SK-N-SH (cell line): ENCODE data around the gene SART1. TPM values are rescaled to one million over a fixed set of nuclear protein-coding genes. Genes with fewer than 3 reads are reported as not detected.

ENCODE experiments used
- CTCF ChIA-PET: fragments of 300-600, 350-600 bp; formaldehyde crosslinking; extraction: SDS; loops from one replicate; lab custom pipeline; 2021; lab: Yijun Ruan, JAX
- POLR2A ChIA-PET: fragments of 350-600 bp; sonication (Branson Sonifier 250); formaldehyde crosslinking; extraction: SDS; loops from one replicate; lab custom pipeline; 2020; ENCODE audit warnings: antibody characterized with exemption, inconsistent platforms; lab: Yijun Ruan, JAX
- DNase-seq: peaks from one replicate; pipeline ENCODE4 v3.0.0; 2012
- H2AFZ ChIP-seq: fragments of 200-600 bp; sonication (generic); 2 replicates; pipeline ENCODE4 v1.8.1; 2016; ENCODE audit warnings: antibody characterized with exemption, mild to moderate bottlenecking, low read depth
- H3F3A ChIP-seq: fragments of 200-600 bp; sonication (generic); replicated peaks from 2 replicates; pipeline ENCODE3; 2016; ENCODE audit warnings: antibody characterized with exemption, mild to moderate bottlenecking; ENCODE audit not compliant: insufficient read depth
- H3K27ac ChIP-seq, 2 experiments: fragments of 200-500 bp in 1 of 2; fragments of 200-600 bp in 1 of 2; sonication (Bioruptor generic) in 1 of 2; sonication (generic), shearing (Covaris generic) in 1 of 2; 2 replicates each; pipeline versions ENCODE4 v1.5.1 to v1.6.1; 2014 to 2016; ENCODE audit warnings: low read depth in 2 of 2, inconsistent platforms in 1 of 2, low read length in 1 of 2, mild to moderate bottlenecking in 1 of 2, mixed read lengths in 1 of 2
- H3K27me3 ChIP-seq: fragments of 200-600 bp; sonication (generic), shearing (Covaris generic); 2 replicates; pipeline ENCODE4 v1.6.1; 2016; ENCODE audit warnings: mixed run types; ENCODE audit not compliant: insufficient read depth
- H3K36me3 ChIP-seq, 2 experiments: fragments of 200-500 bp in 1 of 2; fragments of 200-600 bp in 1 of 2; sonication (Bioruptor generic) in 1 of 2; sonication (generic) in 1 of 2; replicated peaks in 1 of 2; 2 replicates each; pipeline versions ENCODE3 to v1.5.1; 2014 to 2016; ENCODE audit warnings: low read length in 1 of 2, mild to moderate bottlenecking in 1 of 2; ENCODE audit not compliant: insufficient read depth in 2 of 2, control insufficient read depth in 1 of 2
- H3K4me1 ChIP-seq, 2 experiments: fragments of 200-500 bp in 1 of 2; fragments of 200-600 bp in 1 of 2; sonication (Bioruptor generic) in 1 of 2; sonication (generic), shearing (Covaris generic) in 1 of 2; 2 replicates each; pipeline versions ENCODE4 v1.5.1 to v1.6.1; 2014 to 2016; ENCODE audit warnings: low read depth in 1 of 2, low read length in 1 of 2, mixed run types in 1 of 2; ENCODE audit not compliant: insufficient read depth in 2 of 2, control insufficient read depth in 1 of 2
- H3K4me2 ChIP-seq: fragments of 200-600 bp; sonication (generic), shearing (Covaris generic); 2 replicates; pipeline ENCODE4 v1.6.1; 2017; ENCODE audit warnings: mixed run types
- H3K4me3 ChIP-seq, 2 experiments: fragments of 200-500 bp in 1 of 2; fragments of 200-600 bp in 1 of 2; sonication (Bioruptor generic) in 1 of 2; sonication (generic), shearing (Covaris generic) in 1 of 2; 2 replicates each; pipeline versions ENCODE4 v1.5.1 to v1.8.1; 2014 to 2016; ENCODE audit warnings: low read depth in 2 of 2, inconsistent platforms in 1 of 2, low read length in 1 of 2, mild to moderate bottlenecking in 1 of 2, mixed read lengths in 1 of 2, moderate library complexity in 1 of 2
- H3K79me2 ChIP-seq: fragments of 200-600 bp; sonication (generic); 2 replicates; pipeline ENCODE4 v1.8.1; 2017; ENCODE audit warnings: mild to moderate bottlenecking; ENCODE audit not compliant: insufficient read depth
- H3K9ac ChIP-seq: fragments of 200-600 bp; sonication (generic); 2 replicates; pipeline ENCODE4 v1.6.1; 2017; ENCODE audit warnings: mixed run types
- H3K9me2 ChIP-seq: fragments of 200-600 bp; sonication (generic); 2 replicates; pipeline ENCODE4 v1.6.1; 2017; ENCODE audit warnings: mixed run types
- H3K9me3 ChIP-seq: fragments of 200-600 bp; sonication (generic); 2 replicates; pipeline ENCODE4 v1.6.1; 2017; ENCODE audit warnings: mixed run types, mild to moderate bottlenecking, moderate library complexity
- H4K20me1 ChIP-seq: fragments of 200-600 bp; sonication (generic); 2 replicates; pipeline ENCODE4 v1.6.1; 2017; ENCODE audit warnings: mild to moderate bottlenecking, mixed run types; ENCODE audit not compliant: insufficient read depth
- CHD2 ChIP-seq: fragments of 150-350 bp; IDR thresholded peaks from 2 replicates; pipeline ENCODE4 v1.6.1; 2018; ENCODE audit warnings: low read length; ENCODE audit not compliant: partially characterized antibody
- EP300 ChIP-seq, 2 experiments: IDR thresholded peaks; 2 replicates each; pipeline versions ENCODE4 v1.4.0 to v1.6.1; 2012; ENCODE audit warnings: borderline replicate concordance in 1 of 2, low read depth in 1 of 2, low read length in 1 of 2
- JUND ChIP-seq: IDR thresholded peaks from 2 replicates; pipeline ENCODE4 v1.4.0; 2012
- NFIC ChIP-seq: IDR thresholded peaks from 2 replicates; pipeline ENCODE4 v1.4.0; 2012; ENCODE audit warnings: borderline replicate concordance
- NRF1 ChIP-seq: IDR thresholded peaks from 2 replicates; pipeline ENCODE4 v1.6.1; 2012; ENCODE audit warnings: low read depth, mild to moderate bottlenecking, low read length
- POLR2AphosphoS5 ChIP-seq: IDR thresholded peaks from 2 replicates; pipeline ENCODE4 v1.6.1; 2012; ENCODE audit warnings: low read depth, low read length
- RAD21 ChIP-seq: IDR thresholded peaks from 2 replicates; pipeline ENCODE4 v1.6.1; 2012; ENCODE audit warnings: mild to moderate bottlenecking, low read length
- REST ChIP-seq: IDR thresholded peaks from 2 replicates; pipeline ENCODE4 v1.6.1; 2012; ENCODE audit warnings: mild to moderate bottlenecking, low read depth, low read length, moderate library complexity
- RFX5 ChIP-seq: IDR thresholded peaks from 2 replicates; pipeline ENCODE4 v1.6.1; 2012; ENCODE audit warnings: mild to moderate bottlenecking, improper control_type of control experiment, low read length
- SIN3A ChIP-seq: IDR thresholded peaks from 2 replicates; pipeline ENCODE4 v1.6.1; 2012; ENCODE audit warnings: low read depth, mild to moderate bottlenecking, low read length, moderate library complexity, borderline replicate concordance
- SMC3 ChIP-seq: IDR thresholded peaks from 2 replicates; pipeline ENCODE4 v1.6.1; 2012; ENCODE audit warnings: low read depth, low read length, improper control_type of control experiment
- USF2 ChIP-seq: fragments of 150-350 bp; IDR thresholded peaks from 2 replicates; pipeline ENCODE4 v1.6.1; 2017; ENCODE audit warnings: antibody characterized with exemption, low read length, low read depth, borderline replicate concordance
- YY1 ChIP-seq: IDR thresholded peaks from 2 replicates; pipeline ENCODE4 v1.4.0; 2012; ENCODE audit warnings: low read depth, mild to moderate bottlenecking
- WGBS: methylation state at CpG from one replicate; pipeline ENCODE4 v1.1.6; 2017; ENCODE audit warnings: low lambda C conversion rate; 5-methylcytosine and 5-hydroxymethylcytosine counted together
- polyA plus RNA-seq, 3 experiments: library from polyadenylated mRNA; depleted of rRNA; stranded (reverse); fragments of >200 nt; gene quantifications; 2 replicates each; pipeline ENCODE4 v1.2.3, GENCODE V29; 2012

The SART1 gene
- polyA plus RNA-seq, 1 of the 3 experiments (the other 2 are of a cell fraction) = 73.6 TPM

GRCh38 chr11:66014804-66015453 is 53.4 kb downstream of the SART1 start:
- DNase-seq = no peak
- ChIA-PET CTCF (interaction anchor here (1.1 to 4.3 kb wide), 2 partner anchors 8 to 31 kb away, joined by 3 to 36 read pairs; no protein-coding TSS in a partner anchor), POLR2A (no interaction called here)

More at GRCh38 chr11:66014804-66015453, 53.4 kb downstream of the SART1 start:
- Histone ChIP-seq H3K36me3 (no peaks in the 10 kb centered on the region), H3K9me2 (no peaks in the 10 kb centered on the region), H3K4me3 (no peak overlapping the region), H3F3A (peaks cover 30% of the 10 kb centered on the region), H4K20me1 (no peaks in the 10 kb centered on the region), H3K79me2 (peaks cover 30% of the 10 kb centered on the region; the same call in 1 of the 2 replicates), H3K4me1 (peaks cover 15 to 29% of the 10 kb centered on the region in 2 experiments; a peak in 3 of 4 replicates), H3K4me2 (peak overlapping the region; percentile 74), H3K9ac (peak overlapping the region; percentile 71), H2AFZ (peak overlapping the region; percentile 35; the same call in 1 of the 2 replicates), H3K27ac (peak overlapping the region; percentile 73 to 92), H3K27me3 (no peaks in the 10 kb centered on the region), H3K9me3 (no peaks in the 10 kb centered on the region)
- WGBS = 82% methylated on average over 4 of the region's 6 CpGs
- TF ChIP-seq JUND = no peak
- no peak for TF ChIP-seq NRF1
- TF ChIP-seq REST = no peak
- TF ChIP-seq YY1 = no peak
- TF ChIP-seq RAD21 = no peak
- no peak for TF ChIP-seq CHD2
- no peak for TF ChIP-seq POLR2AphosphoS5
- no peak for TF ChIP-seq RFX5
- no peak for TF ChIP-seq SMC3
- TF ChIP-seq NFIC = no peak
- TF ChIP-seq SIN3A = no peak
- no peak for TF ChIP-seq USF2
- TF ChIP-seq EP300 (IDR thresholded peaks at IDR 0.05; ENCODE audit: borderline replicate concordance in 1 of 2, low read depth in 1 of 2, low read length in 1 of 2) = no peak
